ENCODE data around the gene CANX.

- no peak for TF ChIP-seq CTCF (IDR thresholded peaks at IDR 0.05; ENCODE audit: low read length)
- no peak for TF ChIP-seq EZH2 (optimal IDR thresholded peaks at IDR 0.05; ENCODE audit: low read depth, low read length)
- TF ChIP-seq EZH2phosphoT487 (IDR thresholded peaks at IDR 0.05; ENCODE audit: low read length), result no peak
These were observed 74.9 kb downstream of the CANX start for GRCh38 chr5:179773686-179774040.
